ENCODE results near the gene ABCF2. TPM values are rescaled to one million over a fixed set of nuclear protein-coding genes. Genes with fewer than 3 reads are reported as not detected.

ABCF2 gene
- total and polyA plus RNA-seq, 5 donors from 2014 or later = 16.3 to 31.4 (median 29.4) TPM

DNA sequence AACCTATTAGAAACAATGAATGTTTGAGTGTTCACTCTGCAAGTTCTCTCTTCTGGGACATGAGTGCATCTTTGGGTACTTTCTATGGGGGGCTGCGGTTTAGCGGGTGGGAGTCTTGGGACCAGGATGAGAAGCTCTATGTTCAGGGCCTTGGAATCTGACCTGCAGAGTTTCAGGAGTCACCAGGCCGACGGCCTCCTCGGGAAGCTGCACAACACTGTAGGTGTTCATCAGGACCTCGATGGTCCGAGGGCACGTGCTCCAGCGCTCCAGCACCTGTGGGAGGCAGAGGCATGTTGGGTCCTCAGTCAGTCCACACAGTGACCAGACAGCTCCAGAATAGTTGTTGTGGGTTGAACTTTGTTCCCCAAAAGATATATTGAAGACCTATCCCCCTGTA is 50.6 kb downstream of the ABCF2 start:
- Histone ChIP-seq H3K4me3 (ENCODE audit: low read depth, low read length) (no peak overlapping the region), H3K27me3 (ENCODE audit: control insufficient read depth, insufficient read depth, low read length) (no peaks in the 10 kb centered on the region), H3K36me3 (ENCODE audit: control insufficient read depth, insufficient read depth, low read length) (no peaks in the 10 kb centered on the region), H3K9me3 (ENCODE audit: control insufficient read depth in 2 of 2, low read length in 2 of 2) (no peaks in the 10 kb centered on the region), H3K27ac (ENCODE audit: insufficient read depth, low read length, poor library complexity, severe bottlenecking) (no peak overlapping the region), H3K4me1 (ENCODE audit: control insufficient read depth, insufficient read depth, low read length, poor library complexity, severe bottlenecking) (peaks cover 5% of the 10 kb centered on the region)
- peak overlapping the region in 1 of 3 donors; percentile 74 for H3K27ac Mint-ChIP-seq
- peaks cover 37% of the 10 kb centered on the region for H3K27me3 Mint-ChIP-seq
- peaks cover 0 to 8% (median 7%) of the 10 kb centered on the region in 4 donors for H3K4me1 Mint-ChIP-seq
- no peak overlapping the region for H3K4me3 Mint-ChIP-seq
- DNase-seq = no peak
- no peaks in the 10 kb centered on the region for H3K9me3 Mint-ChIP-seq
- ATAC-seq (ENCODE audit: low read depth in 2 of 2) = no peak
- peaks cover 8% of the 10 kb centered on the region for H3K36me3 Mint-ChIP-seq

DNA sequence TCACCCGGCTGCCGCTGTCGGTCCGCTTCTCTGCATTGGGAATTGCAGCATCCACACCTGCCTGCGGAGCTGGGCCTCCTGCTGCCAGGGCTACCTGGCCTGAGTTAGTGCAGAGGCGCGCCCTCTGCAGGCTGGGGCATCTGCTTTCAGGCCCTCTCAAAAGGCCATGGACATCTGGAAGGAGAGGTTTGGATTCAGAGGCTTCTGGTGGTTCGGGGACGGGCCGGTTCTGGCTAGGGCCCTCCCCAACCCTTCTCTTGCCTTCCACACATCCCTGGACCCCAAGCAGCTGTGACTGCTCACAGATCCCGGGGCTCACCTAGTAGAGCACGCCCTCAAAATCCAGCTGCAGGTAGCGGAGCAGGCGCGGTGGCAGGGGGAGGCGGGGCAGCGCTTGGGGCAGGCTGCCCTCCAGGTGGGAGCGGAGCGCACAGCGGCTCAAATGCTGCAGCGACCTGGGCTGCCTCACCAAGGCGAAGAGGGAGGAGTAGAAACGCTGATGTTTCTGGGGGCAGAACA is 51.2 kb downstream of the ABCF2 start:
- H3K4me3 ChIP-seq (ENCODE audit: low read depth, low read length) = no peak overlapping the region
- H3K27ac ChIP-seq (ENCODE audit: insufficient read depth, low read length, poor library complexity, severe bottlenecking) = no peak overlapping the region
- DNase-seq = no peak
- no peaks in the 10 kb centered on the region for H3K9me3 Mint-ChIP-seq
- H3K27me3 Mint-ChIP-seq = peaks cover 43% of the 10 kb centered on the region
- peaks cover 5% of the 10 kb centered on the region for H3K4me1 ChIP-seq (ENCODE audit: control insufficient read depth, insufficient read depth, low read length, poor library complexity, severe bottlenecking)
- H3K9me3 ChIP-seq (ENCODE audit: control insufficient read depth in 2 of 2, low read length in 2 of 2) = no peaks in the 10 kb centered on the region
- peaks cover 4% of the 10 kb centered on the region for H3K27me3 ChIP-seq (ENCODE audit: control insufficient read depth, insufficient read depth, low read length)
- no peak overlapping the region for H3K27ac Mint-ChIP-seq
- H3K36me3 ChIP-seq (ENCODE audit: control insufficient read depth, insufficient read depth, low read length) = no peaks in the 10 kb centered on the region
- no peak overlapping the region for H3K4me3 Mint-ChIP-seq
- H3K36me3 Mint-ChIP-seq = peaks cover 8% of the 10 kb centered on the region
- no peak for ATAC-seq (ENCODE audit: low read depth in 2 of 2)
- peaks cover 0 to 8% (median 7%) of the 10 kb centered on the region in 4 donors for H3K4me1 Mint-ChIP-seq

DNA sequence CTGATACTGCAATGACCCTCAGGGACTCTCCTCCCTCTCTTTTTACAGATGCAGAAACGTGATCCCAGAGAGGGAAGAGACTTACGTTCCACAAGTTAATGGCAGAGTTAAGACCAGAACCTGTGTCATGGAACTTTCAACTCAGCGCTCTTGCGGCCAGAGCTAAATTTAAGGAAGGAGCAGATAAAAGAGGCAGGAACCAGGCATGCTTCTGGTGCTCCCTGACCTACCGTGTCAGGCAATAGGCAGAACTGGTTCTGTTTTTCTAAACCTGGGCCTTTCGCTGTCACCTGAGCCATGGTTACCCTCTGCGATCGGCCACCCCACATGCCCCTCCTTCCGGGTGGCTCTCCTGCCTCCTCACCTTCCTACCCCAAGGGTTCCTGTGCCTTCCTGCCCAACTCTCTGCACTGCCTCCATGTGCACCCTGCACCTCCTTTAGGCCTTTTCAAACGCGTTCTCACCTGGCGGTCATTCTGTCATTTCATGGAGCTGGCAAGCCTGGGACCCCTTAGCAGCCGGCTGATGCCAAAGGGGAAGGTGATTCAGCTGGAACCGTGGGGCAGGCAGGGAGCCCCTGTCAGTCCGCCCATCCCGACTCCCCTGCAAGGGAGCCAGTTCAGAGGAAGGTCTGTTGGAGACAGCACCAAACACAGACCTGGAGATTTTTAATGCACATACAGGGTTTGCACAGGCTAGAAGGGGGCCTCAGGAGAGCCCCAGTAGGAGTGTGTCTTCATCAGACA is 51.8 kb downstream of the ABCF2 start:
- Mint-ChIP-seq H3K36me3 (peaks cover 8% of the 10 kb centered on the region), H3K4me3 (no peak overlapping the region), H3K9me3 (no peaks in the 10 kb centered on the region), H3K4me1 (peaks cover 0 to 8% (median 7%) of the 10 kb centered on the region in 4 donors), H3K27ac (peak overlapping the region in 1 of 3 donors; percentile 63), H3K27me3 (peaks cover 49% of the 10 kb centered on the region)
- no peak for DNase-seq
- H3K4me3 ChIP-seq (ENCODE audit: low read depth, low read length) = no peak overlapping the region
- peaks cover 4% of the 10 kb centered on the region for H3K27me3 ChIP-seq (ENCODE audit: control insufficient read depth, insufficient read depth, low read length)
- H3K4me1 ChIP-seq (ENCODE audit: control insufficient read depth, insufficient read depth, low read length, poor library complexity, severe bottlenecking) = peaks cover 5% of the 10 kb centered on the region
- H3K9me3 ChIP-seq (ENCODE audit: control insufficient read depth in 2 of 2, low read length in 2 of 2) = no peaks in the 10 kb centered on the region
- ATAC-seq (ENCODE audit: low read depth in 2 of 2) = no peak
- H3K36me3 ChIP-seq (ENCODE audit: control insufficient read depth, insufficient read depth, low read length) = no peaks in the 10 kb centered on the region
- no peak overlapping the region for H3K27ac ChIP-seq (ENCODE audit: insufficient read depth, low read length, poor library complexity, severe bottlenecking)

DNA sequence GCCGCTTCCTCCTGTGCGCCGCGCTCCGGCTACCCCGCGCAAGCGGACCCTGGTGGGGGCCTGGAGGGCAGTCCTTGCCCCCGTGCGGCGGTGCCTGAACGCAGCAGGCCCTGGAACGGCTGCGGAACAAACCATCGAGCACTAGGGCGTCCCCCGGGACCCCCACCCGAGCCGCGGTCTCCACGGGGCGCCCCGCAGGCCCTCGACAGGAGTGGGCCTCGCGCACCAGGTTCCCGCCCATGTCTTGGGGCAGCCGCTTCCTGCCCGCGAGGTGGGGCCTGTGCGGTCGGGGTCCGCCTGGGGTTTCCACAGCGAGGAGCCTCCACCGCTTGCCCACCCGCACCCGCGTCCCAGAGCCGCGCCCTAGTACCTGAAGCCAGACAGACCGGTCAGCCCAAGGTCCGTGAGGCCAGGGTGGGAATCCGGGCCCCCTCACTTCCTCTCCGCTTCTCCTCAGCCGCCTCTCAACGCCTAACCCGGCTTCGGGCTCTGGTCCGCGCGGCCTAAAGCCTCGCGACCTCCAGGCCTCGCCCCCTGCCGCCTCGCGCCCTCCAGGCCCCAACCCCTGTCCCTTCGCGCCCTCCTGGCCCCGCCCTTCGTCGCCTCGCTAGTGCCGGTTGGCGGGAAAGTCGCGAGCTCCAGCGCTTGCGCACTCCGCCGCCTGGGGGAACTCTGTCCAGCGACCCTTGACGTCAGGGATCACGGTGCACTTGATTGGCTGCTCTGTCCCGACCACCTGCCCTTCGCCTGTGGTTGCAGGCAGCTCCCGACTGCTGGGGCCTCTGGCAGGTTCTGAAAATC is 52.6 kb downstream of the ABCF2 start:
- H3K27me3 Mint-ChIP-seq = peaks cover 57% of the 10 kb centered on the region
- H3K36me3 ChIP-seq (ENCODE audit: control insufficient read depth, insufficient read depth, low read length) = no peaks in the 10 kb centered on the region
- no peaks in the 10 kb centered on the region for H3K9me3 Mint-ChIP-seq
- DNase-seq (peak in 1 of 3 donors; percentile 14), ATAC-seq (ENCODE audit: low read depth in 2 of 2) (no peak)
- H3K27me3 ChIP-seq (ENCODE audit: control insufficient read depth, insufficient read depth, low read length) = peaks cover 10% of the 10 kb centered on the region
- no peak overlapping the region for H3K4me3 Mint-ChIP-seq
- H3K27ac ChIP-seq (ENCODE audit: insufficient read depth, low read length, poor library complexity, severe bottlenecking) = no peak overlapping the region
- no peak overlapping the region for H3K4me3 ChIP-seq (ENCODE audit: low read depth, low read length)
- no peaks in the 10 kb centered on the region for H3K9me3 ChIP-seq (ENCODE audit: control insufficient read depth in 2 of 2, low read length in 2 of 2)
- peaks cover 5% of the 10 kb centered on the region for H3K4me1 ChIP-seq (ENCODE audit: control insufficient read depth, insufficient read depth, low read length, poor library complexity, severe bottlenecking)
- peaks cover 0 to 13% (median 7%) of the 10 kb centered on the region in 4 donors for H3K4me1 Mint-ChIP-seq
- H3K27ac Mint-ChIP-seq = no peak overlapping the region
- H3K36me3 Mint-ChIP-seq = peaks cover 8% of the 10 kb centered on the region

DNA sequence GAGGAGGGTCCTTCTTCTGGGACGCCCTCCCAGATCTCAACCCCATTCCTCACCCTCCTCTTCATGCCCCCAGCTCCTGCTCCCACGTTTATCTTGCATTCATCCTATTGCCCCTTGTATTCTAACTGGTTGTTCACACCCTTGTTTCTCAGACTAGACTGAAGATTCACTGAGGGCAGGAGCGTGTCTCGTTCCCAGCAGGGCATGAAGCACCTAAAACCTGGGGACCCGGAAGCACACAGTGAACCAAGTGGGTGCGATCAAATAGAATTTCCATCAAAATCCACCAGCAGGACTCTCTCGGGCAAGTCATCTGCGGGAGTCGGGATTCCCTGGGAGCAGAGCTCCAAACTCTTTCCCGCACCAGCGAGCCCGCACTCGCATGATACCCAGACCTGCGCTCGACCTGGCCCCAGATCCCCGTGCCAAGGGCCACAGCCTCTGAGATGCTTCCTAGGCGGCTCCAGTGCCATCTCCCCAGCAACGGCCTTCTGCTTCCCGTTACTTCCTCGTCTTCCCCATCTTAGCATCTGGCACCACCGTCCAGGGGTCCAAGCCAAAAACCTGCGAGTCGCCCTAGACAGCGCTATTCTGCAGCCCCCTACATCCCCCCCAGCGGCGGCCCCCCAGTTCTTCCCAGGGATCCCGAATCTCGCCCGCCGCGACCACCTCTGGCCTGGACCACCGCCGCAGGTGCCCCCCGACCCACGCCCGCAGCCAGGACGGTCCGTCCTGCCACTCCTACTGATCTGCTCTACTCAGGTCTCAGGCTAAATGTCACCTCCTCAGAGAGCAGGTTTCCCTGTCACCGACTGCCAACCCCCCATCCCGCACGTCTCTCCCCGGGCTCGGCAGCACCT is 53.4 kb downstream of the ABCF2 start:
- Mint-ChIP-seq H3K9me3 (no peaks in the 10 kb centered on the region), H3K27ac (no peak overlapping the region), H3K4me1 (peaks cover 0 to 13% (median 7%) of the 10 kb centered on the region in 4 donors), H3K4me3 (no peak overlapping the region), H3K27me3 (peaks cover 62% of the 10 kb centered on the region), H3K36me3 (peaks cover 8% of the 10 kb centered on the region)
- Histone ChIP-seq H3K36me3 (ENCODE audit: control insufficient read depth, insufficient read depth, low read length) (no peaks in the 10 kb centered on the region), H3K27me3 (ENCODE audit: control insufficient read depth, insufficient read depth, low read length) (peaks cover 17% of the 10 kb centered on the region), H3K4me3 (ENCODE audit: low read depth, low read length) (no peak overlapping the region), H3K9me3 (ENCODE audit: control insufficient read depth in 2 of 2, low read length in 2 of 2) (no peaks in the 10 kb centered on the region), H3K4me1 (ENCODE audit: control insufficient read depth, insufficient read depth, low read length, poor library complexity, severe bottlenecking) (peaks cover 5% of the 10 kb centered on the region), H3K27ac (ENCODE audit: insufficient read depth, low read length, poor library complexity, severe bottlenecking) (no peak overlapping the region)
- DNase-seq (no peak), ATAC-seq (ENCODE audit: low read depth in 2 of 2) (no peak)

DNA sequence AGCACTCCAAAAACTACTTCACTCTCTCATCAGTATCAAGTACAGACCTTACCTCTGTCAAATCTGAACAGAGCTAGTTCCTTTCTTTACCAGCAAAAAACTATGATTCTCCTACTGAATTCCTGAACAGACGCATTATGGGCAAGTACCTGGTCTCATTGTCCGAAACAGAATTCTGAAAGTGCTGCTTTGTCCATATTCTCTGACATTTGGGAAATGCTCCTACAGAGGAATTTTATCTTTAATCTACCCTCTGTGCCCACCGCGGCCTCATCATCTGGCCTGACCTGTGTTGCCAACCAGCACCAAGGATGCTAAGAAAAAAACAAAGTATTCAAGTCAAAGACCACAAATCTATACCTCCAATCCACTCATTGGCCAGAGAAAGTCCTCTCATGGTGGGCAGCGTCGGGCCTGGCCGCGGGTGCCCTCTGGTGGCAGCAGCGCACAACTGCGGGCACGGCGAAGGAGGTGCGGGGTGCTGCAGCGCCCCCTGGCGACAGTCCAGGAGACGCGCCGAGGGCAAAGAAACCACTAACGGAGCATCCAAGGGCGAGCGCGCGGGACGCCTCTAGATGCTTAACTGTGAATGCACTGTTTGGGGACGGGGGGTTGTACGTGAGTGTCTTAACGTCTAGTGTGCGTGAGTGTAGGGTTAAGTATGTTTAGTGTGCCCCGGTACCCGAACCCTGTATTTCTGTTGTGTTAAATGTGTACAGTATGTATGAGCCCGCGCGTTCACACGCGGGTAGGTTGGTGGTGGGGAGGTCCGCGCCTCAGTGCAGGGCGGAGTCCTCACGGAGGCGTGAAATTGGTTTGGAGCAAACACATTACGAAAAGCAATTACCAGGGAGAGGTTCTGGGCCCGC is 54.5 kb downstream of the ABCF2 start:
- H3K27me3 Mint-ChIP-seq = peaks cover 58% of the 10 kb centered on the region
- ATAC-seq (ENCODE audit: low read depth in 2 of 2) (peak; percentile 83 to 87), DNase-seq (peak; percentile 69 to 77 (median 70))
- H3K4me3 ChIP-seq (ENCODE audit: low read depth, low read length) = no peak overlapping the region
- peaks cover 14% of the 10 kb centered on the region for H3K4me1 ChIP-seq (ENCODE audit: control insufficient read depth, insufficient read depth, low read length, poor library complexity, severe bottlenecking)
- no peaks in the 10 kb centered on the region for H3K9me3 ChIP-seq (ENCODE audit: control insufficient read depth in 2 of 2, low read length in 2 of 2)
- H3K27me3 ChIP-seq (ENCODE audit: control insufficient read depth, insufficient read depth, low read length) = peaks cover 21% of the 10 kb centered on the region
- no peaks in the 10 kb centered on the region for H3K9me3 Mint-ChIP-seq
- peaks cover 0 to 13% (median 10%) of the 10 kb centered on the region in 4 donors for H3K4me1 Mint-ChIP-seq
- H3K36me3 ChIP-seq (ENCODE audit: control insufficient read depth, insufficient read depth, low read length) = no peaks in the 10 kb centered on the region
- peak overlapping the region in 1 of 3 donors; percentile 63 for H3K27ac Mint-ChIP-seq
- H3K27ac ChIP-seq (ENCODE audit: insufficient read depth, low read length, poor library complexity, severe bottlenecking) = no peak overlapping the region
- no peak overlapping the region for H3K4me3 Mint-ChIP-seq
- H3K36me3 Mint-ChIP-seq = peaks cover 8% of the 10 kb centered on the region
